Natural killer cell (primary cell): ENCODE results near the gene MACROD2. TPM values are rescaled to one million over a fixed set of nuclear protein-coding genes. Genes with fewer than 3 reads are reported as not detected.
"Not testable (repeated sequence)": the region's sequence is repeated elsewhere in the genome, so short reads cannot be mapped to it uniquely, and the experiment has no call there.

Experiments used
- ATAC-seq, 3 donors: fragments of 150-1000 bp in 2 of 3; fragments of 200-7000 bp in 1 of 3; cut with Tn5 transposase; 1 replicate in 1 of 3; 2 replicates in 2 of 3; pipeline ENCODE4 v1.10.0; 2021; ENCODE audit warnings: mild to moderate bottlenecking in 2 of 3, moderate library complexity in 2 of 3
- DNase-seq, 2 donors: peaks; one replicate each; pipeline versions ENCODE4 v3.0.0 to v3.0.0-alpha.2; 2013 to 2021; ENCODE audit warnings: mixed read lengths in 1 of 2
- H3K27ac ChIP-seq: one replicate; pipeline ENCODE4 v1.5.1; 2013; ENCODE audit warnings: mild to moderate bottlenecking, low read length
- H3K27me3 ChIP-seq: one replicate; pipeline ENCODE4 v1.6.1; 2013; ENCODE audit warnings: low read length; ENCODE audit not compliant: control insufficient read depth, insufficient read depth
- H3K36me3 ChIP-seq: one replicate; pipeline ENCODE4 v1.6.1; 2013; ENCODE audit warnings: low read length; ENCODE audit not compliant: control insufficient read depth, insufficient read depth
- H3K4me1 ChIP-seq: one replicate; pipeline ENCODE4 v1.6.1; 2013; ENCODE audit warnings: low read length; ENCODE audit not compliant: control insufficient read depth, insufficient read depth
- H3K4me3 ChIP-seq: one replicate; pipeline ENCODE4 v1.5.1; 2013; ENCODE audit warnings: low read length
- H3K9me3 ChIP-seq: one replicate; pipeline ENCODE4 v1.6.1; 2013; ENCODE audit warnings: low read length; ENCODE audit not compliant: control insufficient read depth, insufficient read depth
- H3K27ac Mint-ChIP-seq, 2 donors: one replicate each; pipeline ENCODE4 v1.8.0; 2022; ENCODE audit warnings: mild to moderate bottlenecking in 2 of 2, mixed read lengths in 2 of 2, moderate library complexity in 1 of 2
- H3K27me3 Mint-ChIP-seq, 2 donors: one replicate each; pipeline ENCODE4 v1.8.0; 2022; ENCODE audit warnings: low read depth in 2 of 2, mixed read lengths in 2 of 2
- H3K36me3 Mint-ChIP-seq: one replicate; pipeline ENCODE4 v1.8.0; 2022; ENCODE audit warnings: mixed read lengths
- H3K4me1 Mint-ChIP-seq, 2 donors: one replicate each; pipeline ENCODE4 v1.8.0; 2022; ENCODE audit warnings: mixed read lengths in 2 of 2
- H3K4me3 Mint-ChIP-seq: one replicate; pipeline ENCODE4 v1.8.0; 2022; ENCODE audit warnings: mild to moderate bottlenecking, moderate library complexity, mixed read lengths
- H3K9me3 Mint-ChIP-seq, 2 donors: one replicate each; pipeline ENCODE4 v1.8.0; 2022; ENCODE audit warnings: mixed read lengths in 2 of 2
- CTCF ChIP-seq: fragments of 200-600 bp; IDR thresholded peaks from one replicate; pipeline ENCODE4 v1.8.0; 2022; ENCODE audit warnings: antibody characterized with exemption
- whole genome bisulfite sequencing: methylation state at CpG from one replicate; pipeline ENCODE4 v1.1.7; 2013; ENCODE audit warnings: missing lambda C conversion rate; ENCODE audit not compliant: insufficient coverage; 5-methylcytosine and 5-hydroxymethylcytosine counted together
- intact Hi-C: fragments of 100-400 bp; cut with micrococcal nuclease; formaldehyde crosslinking; loops from one replicate; pipeline ENCODE4 v1.14.2; 2022
- total RNA-seq, 4 donors: library from RNA; stranded (reverse); fragments of 120-200 nt in 1 of 4; gene quantifications; one replicate each; pipeline versions ENCODE4 v1.2.3 to v1.2.4, GENCODE V29; 2013 to 2022

Gene MACROD2
- total RNA-seq, 3 donors from 2014 or later (not counting 1 experiment from before 2014, with no cell fraction given): 0.19 to 0.88 TPM; not detected in 1

GRCh38 chr20:15011631-15012030, 1016.3 kb downstream of the MACROD2 start:
- H3K9me3 Mint-ChIP-seq: peaks cover 4 to 6% of the 10 kb centered on the region in 2 donors
- no peak overlapping the region for H3K27ac Mint-ChIP-seq
- ATAC-seq (no peak), DNase-seq (no peak)
- intact Hi-C loops: loop anchor here (10.0 kb wide), 1 partner anchor 63 kb away; no protein-coding TSS in a partner anchor
- H3K4me3 Mint-ChIP-seq: no peak overlapping the region
- Histone ChIP-seq H3K9me3 (no peaks in the 10 kb centered on the region), H3K4me1 (no peaks in the 10 kb centered on the region), H3K36me3 (no peaks in the 10 kb centered on the region), H3K4me3 (no peak overlapping the region), H3K27me3 (no peaks in the 10 kb centered on the region), H3K27ac (no peak overlapping the region)
- 53% methylated on average over 3 of the region's 4 CpGs for WGBS
- H3K36me3 Mint-ChIP-seq: no peaks in the 10 kb centered on the region
- no peak for TF ChIP-seq CTCF
- H3K4me1 Mint-ChIP-seq: no peaks in the 10 kb centered on the region
- no peaks in the 10 kb centered on the region for H3K27me3 Mint-ChIP-seq

GRCh38 chr20:15012566-15012965, 1017.2 kb downstream of the MACROD2 start:
- no peak for DNase-seq
- Histone ChIP-seq H3K36me3 (no peaks in the 10 kb centered on the region), H3K27ac (no peak overlapping the region), H3K27me3 (no peaks in the 10 kb centered on the region), H3K4me3 (no peak overlapping the region), H3K4me1 (no peaks in the 10 kb centered on the region), H3K9me3 (no peaks in the 10 kb centered on the region)
- WGBS: 56% methylated on average over 6 of the region's 6 CpGs
- Mint-ChIP-seq H3K9me3 (peaks cover 4 to 7% of the 10 kb centered on the region in 2 donors), H3K27ac (no peak overlapping the region), H3K4me1 (no peaks in the 10 kb centered on the region), H3K27me3 (no peaks in the 10 kb centered on the region), H3K4me3 (no peak overlapping the region), H3K36me3 (no peaks in the 10 kb centered on the region)
- no peak for TF ChIP-seq CTCF
- no peak for ATAC-seq
- intact Hi-C loops: loop anchor here (10.0 kb wide), 1 partner anchor 62 kb away; no protein-coding TSS in a partner anchor

- intact Hi-C loops: loop anchor here (10.0 kb wide), 1 partner anchor 58 kb away; no protein-coding TSS in a partner anchor
- H3K27ac Mint-ChIP-seq, ATAC-seq, H3K4me1 Mint-ChIP-seq, H3K27me3 Mint-ChIP-seq, H3K36me3 Mint-ChIP-seq, H3K36me3 ChIP-seq, H3K4me3 ChIP-seq, H3K27ac ChIP-seq, DNase-seq, H3K27me3 ChIP-seq, H3K4me3 Mint-ChIP-seq, H3K9me3 ChIP-seq, H3K4me1 ChIP-seq: not testable (repeated sequence)
- peaks cover 5 to 15% of the 10 kb centered on the region in 2 donors for H3K9me3 Mint-ChIP-seq
- WGBS: 80% methylated on average over 1 of the region's 1 CpG
Measured at GRCh38 chr20:15016875-15017274, 1021.6 kb downstream of the MACROD2 start.

GRCh38 chr20:15018966-15019365, 1023.6 kb downstream of the MACROD2 start:
- Mint-ChIP-seq H3K9me3 (peaks cover 5 to 18% of the 10 kb centered on the region in 2 donors), H3K4me1 (no peaks in the 10 kb centered on the region), H3K27ac (no peak overlapping the region), H3K4me3 (no peak overlapping the region), H3K36me3 (no peaks in the 10 kb centered on the region), H3K27me3 (no peaks in the 10 kb centered on the region)
- no peaks in the 10 kb centered on the region for H3K4me1 ChIP-seq
- WGBS: 100% methylated on average over 1 of the region's 11 CpGs
- no peak overlapping the region for H3K27ac ChIP-seq
- no peaks in the 10 kb centered on the region for H3K9me3 ChIP-seq
- intact Hi-C loops: loop anchor here (10.0 kb wide), 1 partner anchor 56 kb away; no protein-coding TSS in a partner anchor
- H3K4me3 ChIP-seq: no peak overlapping the region
- ATAC-seq (no peak), DNase-seq (no peak)
- no peak for TF ChIP-seq CTCF
- no peaks in the 10 kb centered on the region for H3K36me3 ChIP-seq
- H3K27me3 ChIP-seq: no peaks in the 10 kb centered on the region
